NCI-H1436 treated with DMSO at 0.1 percent for 48 hours (cell line): Measurements from ENCODE around the gene OSBPL3.

Experiments
- DNase-seq: peaks from one replicate; lab custom pipeline; 2025; lab: John Stamatoyannopoulos, UW

The OSBPL3 gene

DNA sequence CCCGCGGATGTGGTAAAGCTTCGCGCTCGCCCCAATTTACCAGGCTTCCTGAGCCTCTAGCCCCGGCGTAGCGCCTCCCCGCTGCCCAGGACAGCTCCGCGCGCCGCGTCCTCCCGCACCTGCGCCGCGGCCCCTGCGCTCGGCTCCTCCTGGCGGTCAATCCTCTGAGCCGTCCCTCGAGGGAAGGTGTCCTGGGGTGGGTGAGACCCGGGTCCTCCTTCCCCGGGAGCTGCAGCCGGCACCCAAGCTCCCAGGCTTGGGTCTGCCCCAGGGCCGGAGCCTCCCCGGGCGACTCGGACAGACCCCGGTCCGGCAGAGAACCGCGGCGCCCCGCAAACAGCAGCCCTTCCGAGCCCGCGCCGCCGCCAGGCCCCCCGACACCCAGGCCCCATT lies 512 bp downstream of the OSBPL3 start:
- no peak for DNase-seq

DNA sequence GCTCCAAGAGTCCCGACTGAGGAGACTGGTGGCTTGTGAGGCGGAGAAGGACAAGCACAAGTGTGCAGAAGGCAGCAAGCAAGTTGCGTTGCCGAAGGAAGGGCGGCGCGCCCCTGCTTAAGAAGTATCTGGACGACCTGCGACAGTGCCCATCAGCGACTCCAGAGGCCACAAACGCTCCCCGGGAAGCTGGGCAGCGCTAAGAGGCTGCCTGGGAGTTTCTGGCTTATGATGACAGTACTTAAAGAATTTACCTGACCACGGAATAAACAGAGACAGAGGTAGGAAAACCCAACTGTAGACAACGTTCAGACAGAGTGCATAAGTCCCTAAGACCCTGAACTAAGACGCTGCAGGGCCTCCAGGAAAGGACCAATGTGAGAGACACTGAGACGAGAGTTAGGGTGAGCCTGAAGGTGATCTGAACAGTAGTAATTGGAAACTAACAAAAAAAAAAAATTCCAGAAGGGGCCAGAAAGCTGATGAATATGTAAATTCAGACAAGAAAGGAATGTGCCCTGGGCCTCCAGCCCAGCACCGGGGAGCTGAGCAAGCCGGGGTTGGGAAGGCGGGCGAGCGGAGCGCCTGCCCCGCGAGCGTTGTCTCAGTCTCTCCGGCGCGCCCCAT lies 1.0 kb downstream of the OSBPL3 start:
- DNase-seq = no peak

DNA sequence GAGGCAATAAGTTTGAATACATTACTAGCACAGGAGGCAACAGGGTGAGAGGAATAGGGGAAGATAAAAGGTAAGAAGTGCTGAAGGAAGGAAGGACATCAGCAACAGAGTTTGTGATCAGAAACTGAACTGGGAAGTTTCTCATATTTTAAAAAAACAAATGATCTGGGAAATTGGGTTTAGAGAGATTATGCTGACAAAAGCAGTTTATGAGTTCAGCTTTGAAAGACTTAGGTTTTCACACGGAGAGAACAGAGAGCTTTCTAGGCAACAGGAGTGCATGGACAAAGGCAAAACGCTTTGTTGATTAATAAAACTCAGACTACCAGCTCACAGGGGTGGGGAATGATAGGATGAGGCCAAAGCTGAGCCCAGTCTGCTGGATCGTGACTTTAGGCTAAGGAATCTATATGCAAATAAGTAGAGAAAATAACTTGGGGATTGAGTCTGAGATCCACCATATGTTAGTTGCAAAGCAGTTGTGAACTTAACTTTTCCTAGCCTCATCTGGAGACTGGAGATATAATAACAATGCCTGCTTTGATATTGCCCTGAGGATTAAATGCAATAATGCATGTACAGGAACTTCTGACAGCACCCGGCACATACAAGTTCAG lies 4.2 kb downstream of the OSBPL3 start:
- DNase-seq = no peak

DNA sequence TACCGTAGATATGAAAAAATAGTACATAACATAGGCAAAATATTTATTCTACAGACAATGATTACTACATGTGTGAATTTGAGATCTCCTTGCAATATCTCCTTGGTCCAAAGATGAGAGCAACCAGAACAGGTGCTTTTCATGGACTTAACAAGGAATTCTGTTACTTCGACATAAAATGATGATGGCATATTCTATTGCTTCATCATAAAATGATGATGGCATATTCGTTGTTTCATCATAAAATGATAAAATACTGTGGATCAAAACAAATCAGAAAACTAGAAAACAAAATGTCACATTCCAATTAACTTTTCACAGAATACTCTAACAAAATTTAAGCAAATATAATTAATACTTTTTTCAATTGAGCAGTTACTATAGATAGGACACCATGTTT lies 4.8 kb downstream of the OSBPL3 start:
- no peak for DNase-seq

DNA sequence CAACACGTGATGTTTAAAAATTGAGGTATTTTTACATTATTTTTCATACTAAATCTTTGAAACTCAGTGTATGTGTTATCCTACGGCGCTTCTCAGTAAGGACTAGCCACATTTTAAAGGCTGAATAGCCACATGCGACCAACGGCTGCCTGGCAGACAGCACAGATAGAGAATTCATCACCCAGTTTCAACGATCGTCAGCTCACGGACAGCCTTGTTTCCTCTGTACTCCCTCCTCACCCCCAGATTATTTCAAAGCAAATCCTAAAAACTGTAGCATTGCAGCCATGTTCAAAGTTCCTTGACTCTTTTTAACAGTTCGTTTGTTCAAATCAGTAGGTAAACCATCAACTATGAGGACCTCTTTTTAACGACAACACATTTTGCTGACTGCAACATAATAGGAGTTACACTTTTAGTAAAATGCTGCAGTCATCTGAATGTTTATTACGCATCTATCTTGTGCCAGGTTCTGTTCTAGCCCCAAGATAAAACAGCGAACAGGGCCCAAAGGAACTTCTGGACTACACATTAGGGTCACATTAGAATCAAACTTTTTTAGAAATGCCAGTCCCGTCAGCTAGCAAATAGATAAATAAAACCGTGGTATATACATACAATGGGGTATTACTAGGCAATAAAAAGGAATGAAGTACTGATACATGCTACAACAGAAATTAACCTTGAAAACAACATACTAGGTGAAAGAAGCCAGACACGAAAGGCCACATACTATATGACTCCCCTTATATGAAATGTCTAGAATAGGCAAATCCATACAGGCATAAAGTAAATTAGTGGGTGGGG lies 5.7 kb downstream of the OSBPL3 start:
- DNase-seq = no peak

DNA sequence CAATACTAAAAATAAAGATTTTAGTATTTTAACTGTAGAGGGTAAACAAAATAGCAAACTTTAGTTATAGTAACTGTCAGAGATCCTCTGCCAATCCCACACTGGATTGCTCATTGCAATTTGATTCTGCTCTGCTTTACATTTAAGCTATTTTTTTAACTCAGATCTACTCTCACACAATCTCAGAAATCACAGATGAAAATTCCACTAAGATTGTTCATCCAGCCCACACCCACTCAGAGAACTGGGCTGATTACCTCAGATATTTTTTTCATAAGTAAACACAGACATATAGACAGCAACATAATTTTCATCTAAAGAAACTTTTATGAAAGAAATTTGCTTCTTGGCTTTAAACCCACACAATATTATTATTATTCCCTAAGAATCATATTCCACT lies 7.0 kb downstream of the OSBPL3 start:
- DNase-seq = no peak

DNA sequence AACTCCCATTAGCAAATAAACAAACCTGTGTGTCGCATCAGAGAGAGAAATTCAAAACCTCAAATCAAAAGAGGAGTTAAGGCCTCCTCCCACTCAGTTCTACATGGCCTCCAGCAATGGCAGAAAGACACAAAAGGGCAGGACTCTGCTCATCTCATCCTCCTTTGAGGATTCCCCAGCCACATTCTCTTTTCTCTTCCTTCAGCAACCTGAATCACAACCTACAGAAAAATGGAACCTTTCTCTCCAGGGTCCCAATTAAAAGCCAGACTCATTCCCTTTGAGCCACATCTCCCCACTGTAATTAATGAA lies 7.9 kb downstream of the OSBPL3 start:
- no peak for DNase-seq

DNA sequence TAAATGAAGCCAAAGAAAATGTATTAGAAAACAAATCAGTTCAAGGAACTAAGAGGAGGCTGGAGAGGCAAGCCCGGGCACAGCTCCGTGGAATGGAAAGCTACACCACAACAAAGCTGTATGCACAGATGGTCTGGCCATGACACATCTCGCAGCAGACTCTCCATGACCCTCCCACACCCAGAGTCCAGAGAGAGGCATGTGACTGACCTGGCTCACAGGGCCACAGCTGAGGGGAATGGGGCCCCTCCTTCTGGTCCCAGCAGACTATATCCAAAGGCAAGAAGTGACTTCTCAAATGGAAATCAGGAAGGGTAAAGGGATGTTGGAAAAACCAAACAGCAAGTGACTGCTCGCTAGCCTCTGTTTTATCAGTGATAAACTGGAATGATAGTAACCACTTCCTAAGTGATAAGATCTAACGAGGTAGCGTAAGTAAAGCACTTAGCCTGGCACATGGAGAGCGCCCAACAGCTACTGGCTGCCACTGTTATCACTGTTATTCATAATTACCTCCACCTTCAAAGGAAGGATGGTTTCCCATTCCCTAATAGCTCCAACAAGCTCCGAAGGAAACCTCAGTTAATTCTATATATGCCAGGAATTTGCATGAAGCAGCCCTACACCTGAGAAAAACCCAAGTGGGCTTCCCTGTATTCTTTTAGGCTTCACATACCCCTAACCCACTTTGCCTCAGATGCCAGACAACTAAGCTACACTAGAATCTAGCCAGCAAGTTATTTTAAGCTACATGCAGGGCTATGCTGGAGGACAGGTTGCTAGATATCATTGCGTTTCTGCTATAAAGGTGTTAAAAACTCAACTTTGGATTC lies 8.4 kb downstream of the OSBPL3 start:
- DNase-seq = no peak

DNA sequence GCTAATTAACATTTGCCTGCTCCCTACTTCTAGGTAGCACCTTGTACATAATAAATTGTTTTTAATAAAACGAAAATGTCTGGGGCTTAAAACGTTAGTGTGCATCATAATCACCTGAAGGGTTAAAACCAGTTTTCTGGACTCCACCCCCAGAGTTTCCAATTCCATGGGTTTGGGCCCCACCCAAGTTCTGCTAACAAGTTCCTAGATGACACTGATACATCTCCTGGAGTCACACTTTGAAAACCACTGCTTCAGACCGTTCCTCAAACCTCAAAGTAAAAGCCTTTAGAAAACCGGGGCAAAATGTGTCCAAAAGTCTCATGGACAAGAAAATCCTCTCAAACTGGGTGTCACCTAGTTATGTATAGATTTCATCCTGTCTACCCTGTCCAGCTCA lies 9.3 kb downstream of the OSBPL3 start:
- no peak for DNase-seq

DNA sequence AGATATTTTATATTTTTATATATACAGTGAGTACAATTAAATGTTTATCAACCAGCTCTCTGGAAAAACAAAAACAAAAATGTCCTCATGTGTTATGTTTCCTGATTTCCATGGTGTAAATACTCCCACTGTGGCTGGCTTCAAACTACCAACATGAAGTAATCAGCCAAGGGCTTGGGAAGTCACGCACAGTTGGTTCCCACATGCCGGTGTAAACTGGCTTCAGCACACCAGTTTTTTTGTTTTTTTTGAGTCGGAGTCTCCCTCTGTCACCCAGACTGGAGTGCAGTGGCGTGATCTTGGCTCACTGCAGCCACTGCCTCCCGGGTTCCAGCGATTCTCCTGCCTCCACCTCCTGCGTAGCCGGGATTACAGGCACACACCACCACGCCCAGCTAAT lies 11.8 kb downstream of the OSBPL3 start:
- no peak for DNase-seq

DNA sequence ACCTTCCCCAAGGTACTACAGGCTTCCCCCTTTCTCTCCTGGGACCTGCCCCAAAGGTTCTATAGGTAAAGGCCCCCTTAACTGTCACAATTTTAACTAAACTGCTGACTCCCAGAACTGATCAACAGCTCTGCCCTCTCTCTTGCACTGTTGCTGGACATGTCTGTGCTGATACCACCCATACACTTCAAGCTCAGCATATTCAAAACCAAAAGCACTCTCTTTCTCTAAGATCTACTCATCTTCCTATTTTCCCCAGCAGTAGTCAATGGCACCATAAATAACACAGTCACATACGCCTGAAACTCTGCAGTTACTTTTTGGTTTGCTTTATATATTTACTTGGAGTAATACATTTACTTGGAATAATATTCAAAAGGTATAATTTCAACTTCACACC lies 12.3 kb downstream of the OSBPL3 start:
- no peak for DNase-seq

DNA sequence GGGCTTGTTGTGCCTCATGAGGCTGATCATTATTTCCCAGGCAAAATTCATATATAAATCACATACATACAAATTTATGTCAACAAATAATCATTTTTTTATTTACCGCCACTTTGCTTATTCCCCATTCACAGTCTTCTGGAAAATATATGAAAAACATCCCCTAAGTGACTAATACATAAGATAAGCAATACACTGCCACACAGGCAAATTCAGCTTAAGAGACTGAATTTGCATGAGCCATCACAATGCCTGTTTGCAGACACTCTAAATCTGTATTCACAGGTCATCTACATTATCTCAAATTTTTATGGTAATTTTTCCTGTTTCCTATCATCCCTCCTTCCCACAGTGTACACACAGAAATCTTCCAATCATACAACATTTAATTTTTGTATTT lies 13.2 kb downstream of the OSBPL3 start:
- DNase-seq = no peak

DNA sequence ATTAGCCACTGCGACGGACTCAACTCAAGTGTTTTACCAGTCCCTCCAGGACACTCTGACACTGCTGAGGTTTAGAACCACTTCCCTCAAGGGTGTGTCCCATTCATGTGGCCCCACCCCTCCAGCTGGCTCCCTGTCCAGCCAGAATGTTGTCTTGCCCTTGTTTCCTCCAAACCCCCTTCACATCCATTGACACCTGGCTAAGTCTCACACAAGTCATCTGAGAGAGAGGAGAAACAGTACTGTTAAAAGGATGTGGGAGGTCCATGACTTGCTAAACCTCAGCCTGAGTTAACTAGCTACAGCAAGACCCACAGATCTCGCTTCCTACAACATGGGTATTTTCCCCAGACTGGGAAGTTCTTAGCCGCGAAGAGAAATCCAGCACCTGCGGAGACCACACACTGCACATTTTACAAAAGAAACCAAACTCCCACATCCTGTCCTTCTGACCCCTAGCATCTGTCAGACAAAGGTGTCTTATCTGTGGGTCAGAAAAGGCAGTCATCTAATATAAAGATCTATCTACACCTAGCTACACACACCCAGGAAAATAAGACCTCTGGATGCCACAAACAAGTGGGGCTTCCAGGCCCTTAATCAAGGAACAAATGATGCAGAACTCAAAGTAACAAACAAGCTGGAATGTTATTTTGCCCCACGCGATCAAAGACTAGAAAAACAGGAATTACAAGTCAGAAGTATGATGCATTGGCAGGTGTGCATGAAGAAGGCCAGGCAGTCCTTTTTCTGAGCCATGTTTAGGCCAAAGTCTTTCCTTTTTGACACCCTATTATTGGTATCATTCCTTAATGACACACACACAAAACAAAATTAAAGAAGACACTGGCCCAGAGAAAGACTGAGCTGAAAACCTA lies 13.9 kb downstream of the OSBPL3 start:
- DNase-seq = no peak

DNA sequence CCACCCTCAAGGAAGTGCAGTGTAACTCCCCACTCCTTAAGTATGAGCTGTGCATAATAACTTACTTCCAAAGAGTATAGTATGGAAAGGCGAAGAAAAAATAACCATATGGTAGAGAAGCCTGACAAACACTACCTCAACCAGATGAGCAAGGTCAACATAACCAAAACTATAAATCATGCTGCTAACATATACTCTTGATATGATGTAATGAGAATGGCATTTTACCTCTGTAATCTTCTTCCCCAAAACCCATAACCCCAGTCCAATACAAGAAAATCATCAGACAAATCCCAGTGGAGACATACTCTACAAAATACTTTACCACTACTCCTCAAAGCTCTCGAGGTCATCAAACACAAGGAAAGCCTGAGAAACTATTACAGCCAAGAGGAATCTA lies 15.8 kb downstream of the OSBPL3 start:
- no peak for DNase-seq

DNA sequence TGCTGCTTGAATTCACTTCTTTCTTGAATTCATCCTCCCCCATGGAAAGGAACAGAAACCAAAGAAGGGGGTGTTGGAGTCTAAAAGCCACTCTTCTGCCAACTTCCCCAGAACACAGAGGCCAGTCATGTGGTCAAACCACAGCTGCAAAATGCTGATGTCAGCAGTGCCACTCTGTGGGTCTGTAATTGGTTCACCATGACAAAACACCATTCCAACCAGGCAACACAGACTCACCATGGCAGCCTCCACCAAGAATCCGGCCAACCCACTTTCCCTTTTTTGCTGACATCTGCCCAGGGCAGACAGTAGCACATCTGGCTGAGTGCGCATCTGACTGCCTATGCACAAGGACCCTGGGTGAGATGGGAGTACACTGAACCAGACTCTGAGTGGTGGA lies 16.8 kb downstream of the OSBPL3 start:
- DNase-seq = no peak

DNA sequence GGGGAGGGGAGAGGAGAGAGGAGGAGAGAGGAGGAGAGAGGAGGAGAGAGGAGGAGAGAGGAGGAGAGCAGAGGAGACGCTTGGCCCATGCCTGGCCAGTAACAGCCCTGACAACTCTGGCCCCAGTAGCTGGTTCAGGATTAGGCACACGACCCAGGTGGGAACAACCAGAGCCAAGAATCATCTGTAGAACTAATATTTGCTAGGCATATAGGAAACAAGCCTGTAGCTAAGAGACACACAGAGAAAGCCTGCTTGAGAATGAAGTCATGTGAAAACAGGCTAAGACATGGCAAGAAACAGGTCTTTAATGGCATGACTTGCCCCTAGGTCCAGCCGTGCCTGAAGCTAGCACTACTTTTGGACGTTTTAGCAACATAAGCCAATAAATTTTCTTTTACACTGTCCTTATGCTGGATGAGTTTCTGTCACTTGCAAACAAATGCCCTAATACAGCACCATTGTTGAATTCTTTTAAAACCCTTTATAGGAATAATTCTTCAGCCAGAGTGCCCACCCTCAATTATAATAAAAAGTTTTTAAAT lies 17.5 kb downstream of the OSBPL3 start:
- no peak for DNase-seq

DNA sequence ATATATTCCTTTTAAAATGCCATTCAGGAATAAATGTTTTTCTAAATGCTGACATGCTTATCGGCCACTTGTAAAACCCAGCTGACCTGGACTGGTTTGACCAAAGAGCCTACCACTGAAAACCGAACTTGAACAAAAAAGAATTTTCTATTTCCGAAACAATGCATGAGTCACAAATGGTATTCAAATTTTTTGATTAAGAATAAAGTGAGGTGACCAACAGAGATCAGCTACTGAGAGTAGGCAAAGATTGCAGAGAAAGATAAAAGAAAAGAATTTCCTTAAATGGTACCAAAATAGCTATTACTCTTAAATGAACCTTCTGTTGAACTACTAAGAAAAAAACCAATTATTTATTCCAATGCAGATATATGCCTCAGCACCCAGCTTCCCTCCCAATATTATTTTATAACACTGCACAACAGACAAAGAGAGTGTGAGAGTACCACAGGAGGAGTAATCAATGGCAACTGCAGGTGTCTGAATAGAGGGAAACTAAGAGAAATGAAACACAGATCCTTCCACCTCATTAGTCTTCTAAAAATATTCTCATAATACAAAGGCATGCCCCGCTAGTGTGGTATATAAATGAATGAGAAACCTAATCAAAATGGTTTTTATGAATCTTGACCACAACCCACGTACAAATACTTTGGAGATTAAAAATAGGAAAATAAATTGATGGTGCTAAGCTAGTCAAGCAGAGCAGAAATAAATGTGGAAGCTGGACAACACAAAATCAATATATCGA lies 20.1 kb downstream of the OSBPL3 start:
- DNase-seq = no peak

DNA sequence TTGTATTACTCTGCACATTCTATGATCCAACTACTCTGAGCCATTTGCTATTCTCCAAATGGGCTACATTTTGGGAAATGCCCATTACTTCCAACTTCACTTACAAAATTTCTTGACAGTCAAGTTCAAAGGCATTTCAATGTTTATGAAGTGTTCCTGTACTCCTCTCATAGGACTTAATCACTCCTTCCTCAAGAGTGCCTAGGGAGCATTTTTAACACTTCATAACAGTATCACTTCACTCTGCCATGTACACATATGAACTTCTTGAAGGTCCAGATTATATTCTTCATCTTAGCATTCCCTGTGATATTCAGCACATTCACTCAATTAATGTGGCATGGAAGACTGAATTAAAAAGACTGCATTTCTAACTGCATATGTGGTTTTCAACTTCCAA lies 21.6 kb downstream of the OSBPL3 start:
- DNase-seq = no peak

DNA sequence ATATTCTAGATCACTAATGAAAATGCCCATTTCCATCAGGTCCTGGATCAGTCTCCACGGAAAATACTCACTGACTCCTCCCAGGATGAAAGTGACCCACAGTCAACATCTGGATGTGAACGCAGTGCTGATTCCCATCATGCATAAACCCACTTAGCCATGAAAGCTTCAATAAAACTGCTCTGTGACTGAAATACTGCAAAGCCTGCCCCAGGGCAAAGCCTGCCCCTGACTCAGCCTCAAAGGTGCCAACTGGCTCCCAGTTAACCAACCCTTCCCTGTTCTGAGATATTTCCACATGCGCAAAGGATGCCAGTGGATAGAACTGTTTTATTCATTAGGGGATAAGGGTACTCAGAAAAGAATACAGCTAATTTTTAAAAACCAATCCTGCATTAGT lies 24.0 kb downstream of the OSBPL3 start:
- no peak for DNase-seq

DNA sequence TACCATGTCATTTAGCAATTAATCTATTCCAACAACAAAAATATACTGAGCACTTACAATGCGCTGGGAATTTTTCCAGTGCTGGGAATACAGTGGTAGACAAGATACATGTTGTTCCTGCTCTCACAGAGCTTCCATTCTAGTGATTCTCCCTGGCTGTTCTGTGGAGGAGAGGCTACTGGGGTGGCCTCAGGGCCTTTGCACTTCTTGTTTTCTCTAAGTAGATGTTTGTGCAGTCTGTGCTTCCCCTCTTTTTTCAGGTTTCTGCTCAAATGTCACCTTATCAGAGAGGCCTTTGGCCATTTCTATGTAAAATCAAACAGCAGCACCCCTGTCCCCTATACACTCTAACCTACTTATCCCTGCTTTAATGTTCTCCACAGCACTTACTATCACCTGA lies 24.7 kb downstream of the OSBPL3 start:
- no peak for DNase-seq

DNA sequence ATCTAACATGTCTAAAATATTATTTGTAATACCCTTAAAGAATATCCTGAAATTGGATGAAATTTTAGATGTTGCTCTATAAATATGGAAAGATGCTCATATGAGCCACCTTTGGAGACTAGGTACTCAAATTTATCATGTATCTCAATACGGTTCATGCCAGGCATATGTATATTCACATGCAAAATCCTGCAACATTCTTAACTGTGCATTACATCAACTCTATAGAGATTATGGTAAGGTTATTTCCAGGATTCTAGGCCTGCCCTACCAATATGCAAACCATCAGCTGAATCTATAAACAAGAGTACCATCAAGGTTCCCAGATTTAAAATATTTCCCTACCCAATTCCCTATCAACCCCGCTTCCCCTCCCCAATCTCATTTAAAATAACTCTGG lies 27.5 kb downstream of the OSBPL3 start:
- DNase-seq = no peak
